K562 (cell line): ENCODE data around the gene TM7SF2. TPM values are rescaled to one million over a fixed set of nuclear protein-coding genes. Genes with fewer than 3 reads are reported as not detected.
A peak's percentile ranks its signal among the peaks of the same experiment; 100 is the strongest.

Experiments
- ATAC-seq: fragments of 200-7000 bp; cut with Tn5 transposase; 3 replicates; pipeline ENCODE4 v1.9.1; 2020; ENCODE audit warnings: moderate library complexity
- BruUV-seq: library from RNA; stranded (reverse); fragments of 400-500 nt; replicated peaks from 2 replicates; lab custom pipeline; 2021; lab: Mats Ljungman, UMichigan
- CTCF ChIA-PET: fragments of 300-600 bp; formaldehyde crosslinking; extraction: SDS; loops from one replicate; lab custom pipeline; 2021; ENCODE audit warnings: low intra/inter-chr PET ratio; lab: Yijun Ruan, JAX
- POLR2A ChIA-PET: fragments of 300-600, 350-650 bp; sonication (Branson Sonifier 250); formaldehyde crosslinking; extraction: SDS; loops from one replicate; lab custom pipeline; 2021; ENCODE audit warnings: antibody characterized with exemption, inconsistent platforms; lab: Yijun Ruan, JAX
- DNase-seq, 4 experiments: peaks; one replicate each; pipeline versions ENCODE4 v3.0.0 to v3.0.0-alpha.2; 2011 to 2018; ENCODE audit warnings: low spot score in 3 of 4, mixed read lengths in 3 of 4; ENCODE audit errors: extremely low read depth in 1 of 4
- FAIRE-seq: peaks from 2 replicates; lab custom pipeline; 2011; peaks lifted over from hg19 to GRCh38; lab: Jason Lieb, UNC
- H2AFZ ChIP-seq: 2 replicates; pipeline ENCODE4 v1.6.0; 2011; ENCODE audit warnings: low read depth, low read length, control low read depth, inconsistent platforms
- H3K27ac ChIP-seq: fragments of 200-600 bp; 3 replicates; pipeline ENCODE4 v1.8.0; 2011; ENCODE audit warnings: low read depth, mild to moderate bottlenecking, control low read depth, inconsistent platforms, low read length, moderate library complexity, mixed read lengths; ENCODE audit errors: extremely low read depth
- H3K27me3 ChIP-seq, 2 experiments: fragments of 300-600 bp in 1 of 2; 2 replicates in 1 of 2; 3 replicates in 1 of 2; pipeline versions ENCODE4 v1.6.0 to v1.8.0; 2011; ENCODE audit warnings: inconsistent platforms in 2 of 2, low read length in 2 of 2, mild to moderate bottlenecking in 1 of 2, mixed read lengths in 1 of 2, moderate library complexity in 1 of 2; ENCODE audit not compliant: control insufficient read depth in 2 of 2, insufficient read depth in 2 of 2
- H3K36me3 ChIP-seq: fragments of 300-600 bp; 3 replicates; pipeline ENCODE4 v1.8.0; 2011; ENCODE audit warnings: mild to moderate bottlenecking, low read length, inconsistent platforms; ENCODE audit not compliant: control insufficient read depth, insufficient read depth
- H3K4me1 ChIP-seq, 2 experiments: fragments of 200-600 bp in 1 of 2; replicated peaks in 1 of 2; 2 replicates in 1 of 2; 3 replicates in 1 of 2; pipeline versions ENCODE4 v1.5.1 to v1.8.0; 2011; ENCODE audit warnings: inconsistent platforms in 2 of 2, low read length in 2 of 2, mild to moderate bottlenecking in 1 of 2, mixed read lengths in 1 of 2, moderate library complexity in 1 of 2; ENCODE audit not compliant: control insufficient read depth in 2 of 2, insufficient read depth in 2 of 2
- H3K4me2 ChIP-seq: 2 replicates; pipeline ENCODE4 v1.6.1; 2011; ENCODE audit warnings: low read length, control low read depth, inconsistent platforms, mixed read lengths; ENCODE audit not compliant: insufficient read depth
- H3K4me3 ChIP-seq: fragments of 200-600 bp; sonication (generic), shearing (Covaris generic); 2 replicates; pipeline ENCODE4 v1.5.1; 2016; ENCODE audit warnings: control low read depth, inconsistent platforms
- H3K79me2 ChIP-seq: fragments of 200-600 bp; 3 replicates; pipeline ENCODE4 v1.8.0; 2011; ENCODE audit warnings: low read length, inconsistent platforms; ENCODE audit not compliant: control insufficient read depth, insufficient read depth
- H3K9ac ChIP-seq, 2 experiments: 2 replicates each; pipeline versions ENCODE4 v1.6.0 to v1.6.1; 2011; ENCODE audit warnings: low read depth in 2 of 2, low read length in 2 of 2, control low read depth in 1 of 2, inconsistent platforms in 1 of 2, mild to moderate bottlenecking in 1 of 2, mixed read lengths in 1 of 2; ENCODE audit not compliant: insufficient read depth in 1 of 2
- H3K9me1 ChIP-seq: one replicate; pipeline ENCODE4 v1.6.0; 2011; ENCODE audit warnings: inconsistent platforms, mild to moderate bottlenecking, low read length, moderate library complexity; ENCODE audit not compliant: control insufficient read depth, insufficient read depth
- H3K9me3 ChIP-seq: replicated peaks from 2 replicates; pipeline ENCODE4 v1.5.1; 2011; ENCODE audit warnings: low read depth, low read length, inconsistent platforms; ENCODE audit not compliant: control insufficient read depth, insufficient read depth
- H4K20me1 ChIP-seq: replicated peaks from 2 replicates; pipeline ENCODE4 v1.6.1; 2011; ENCODE audit warnings: low read length, inconsistent platforms, mixed read lengths; ENCODE audit not compliant: control insufficient read depth, insufficient read depth
- ESRRA ChIP-seq: fragments of 450-650 bp; IDR thresholded peaks from 2 replicates; pipeline ENCODE4 v1.6.1; 2014; ENCODE audit warnings: low read depth, mild to moderate bottlenecking, moderate library complexity, borderline replicate concordance
- MAZ ChIP-seq, 2 experiments: fragments of 450-650 bp in 1 of 2; sonication (generic) in 1 of 2; formaldehyde crosslinking; IDR thresholded peaks in 1 of 2; conservative IDR thresholded peaks in 1 of 2; 2 replicates each; pipeline versions ENCODE4 v1.4.0 to v1.5.0; 2020; ENCODE audit warnings: mild to moderate bottlenecking in 1 of 2, missing genetic modification reagents in 1 of 2
- ZFX ChIP-seq: sonication (generic); formaldehyde crosslinking; IDR thresholded peaks from 2 replicates; pipeline ENCODE4 v1.8.0; 2022; ENCODE audit warnings: mild to moderate bottlenecking, missing genetic modification reagents, moderate library complexity
- ZNF408 ChIP-seq: fragments of 250-450 bp; sonication (Bioruptor Pico); IDR thresholded peaks from 2 replicates; pipeline ENCODE4 v1.4.0; 2020; ENCODE audit warnings: low read depth, mild to moderate bottlenecking, moderate library complexity
- WGBS: fragments of 100-300 bp; shearing (Covaris generic); methylation state at CpG from one replicate; pipeline ENCODE4 v1.1.6; 2016; ENCODE audit warnings: low coverage, mixed read lengths; ENCODE audit not compliant: insufficient coverage; ENCODE audit errors: missing lambda C conversion rate; 5-methylcytosine and 5-hydroxymethylcytosine counted together
- in situ Hi-C: fragments of 300-500 bp; cut with MboI; formaldehyde crosslinking; loops from 4 replicates; pipeline ENCODE4 v1.15.0; 2018; ENCODE audit warnings: inconsistent platforms, mixed read lengths
- intact Hi-C: fragments of 100-400 bp; cut with micrococcal nuclease; formaldehyde crosslinking; loops from 2 replicates; pipeline ENCODE4 v1.14.2; 2022
- polyA plus RNA-seq, 8 experiments: library from polyadenylated mRNA; depleted of rRNA in 4 of 8; stranded (reverse) in 5 of 8; unstranded in 3 of 8; fragments of >200 nt; fragmentation: Nextera tagmentation in 2 of 8; fragmentation: Illumina TruSeq in 1 of 8; extraction: Ambion mirVana in 2 of 8; extraction: Trizol in 1 of 8; gene quantifications; 2 replicates each; pipeline versions ENCODE4 v1.2.1 to v1.2.3, GENCODE V29; 2011 to 2014; ENCODE audit warnings: inconsistent platforms in 1 of 8, missing spikeins in 1 of 8
- total RNA-seq, 7 experiments: library from RNA; depleted of rRNA in 6 of 7; stranded (reverse); fragments of >200 nt in 6 of 7; fragmentation: Illumina TruSeq in 2 of 7; extraction: Trizol in 2 of 7; gene quantifications; 2 replicates each; pipeline versions ENCODE4 v1.2.1 to v1.2.3, GENCODE V29; 2011 to 2021; ENCODE audit warnings: low replicate concordance in 1 of 7
- TF ChIP-seq, protein P1 (sequence below): fragments of 200-800 bp; sonication (Bioruptor generic); IDR thresholded peaks from 2 replicates; pipeline ENCODE4 v1.6.1; 2017; ENCODE audit warnings: missing genetic modification characterization, missing compliant biosample characterization

The TM7SF2 gene
- total and polyA plus RNA-seq, 9 of the 15 experiments (the other 6 are each of a cell fraction or from before 2014, with no cell fraction given), result 1.2 to 22.0 (median 14.3) TPM

DNA sequence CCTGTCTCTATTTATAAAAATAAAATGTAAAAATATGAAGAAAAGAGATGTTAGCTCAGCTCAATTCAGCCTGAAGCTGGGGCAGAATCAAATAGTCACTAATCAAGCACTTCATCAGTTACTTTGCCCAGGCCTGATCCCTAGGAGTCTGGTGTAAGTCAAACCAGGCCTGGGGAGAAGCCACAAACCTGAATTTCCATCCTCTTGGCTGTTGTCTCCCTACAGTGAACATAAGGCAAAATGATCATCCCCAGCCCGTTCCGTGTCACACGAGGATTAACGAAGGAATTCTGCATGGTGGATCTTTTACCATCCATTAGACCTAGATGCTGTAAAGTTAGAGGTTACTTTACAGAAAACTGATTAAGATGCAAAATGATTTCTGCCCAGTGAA is 46.8 kb upstream of the TM7SF2 start:
- no peak for DNase-seq
- in situ Hi-C loops (no loop called here), intact Hi-C loops (loop anchor here (5.0 kb wide), 1 partner anchor 53 kb away; the partner anchor contains the start of gene ARL2)
- peaks cover 2% of the 10 kb centered on the region for H3K9me1 ChIP-seq
- WGBS, result 70% methylated on average over 4 of the region's 4 CpGs
- TF ChIP-seq MAZ (CRISPR knock-in tag; conservative IDR thresholded peaks at IDR 0.05 in 1 of 2, IDR thresholded peaks at IDR 0.05 in 1 of 2), result no peak
- H3K4me3 ChIP-seq, result no peak overlapping the region
- H3K9ac ChIP-seq, result no peak overlapping the region
- no TSS peak for BruUV-seq
- no peaks in the 10 kb centered on the region for H4K20me1 ChIP-seq
- H2AFZ ChIP-seq, result no peak overlapping the region
- H3K9me3 ChIP-seq, result no peaks in the 10 kb centered on the region
- H3K4me1 ChIP-seq, result peaks cover 21 to 34% of the 10 kb centered on the region in 2 experiments
- no peak for ATAC-seq
- H3K4me2 ChIP-seq, result no peak overlapping the region
- POLR2A ChIA-PET, result interaction anchor here (1.3 to 3.2 kb wide), 2 partner anchors 10 to 14 kb away, joined by 5 to 18 read pairs; no protein-coding TSS in a partner anchor
- FAIRE-seq, result no peak
- no peaks in the 10 kb centered on the region for H3K79me2 ChIP-seq
- no peak overlapping the region for H3K27ac ChIP-seq
- no peaks in the 10 kb centered on the region for H3K27me3 ChIP-seq
- H3K36me3 ChIP-seq, result no peaks in the 10 kb centered on the region
- CTCF ChIA-PET, result no interaction called here

DNA sequence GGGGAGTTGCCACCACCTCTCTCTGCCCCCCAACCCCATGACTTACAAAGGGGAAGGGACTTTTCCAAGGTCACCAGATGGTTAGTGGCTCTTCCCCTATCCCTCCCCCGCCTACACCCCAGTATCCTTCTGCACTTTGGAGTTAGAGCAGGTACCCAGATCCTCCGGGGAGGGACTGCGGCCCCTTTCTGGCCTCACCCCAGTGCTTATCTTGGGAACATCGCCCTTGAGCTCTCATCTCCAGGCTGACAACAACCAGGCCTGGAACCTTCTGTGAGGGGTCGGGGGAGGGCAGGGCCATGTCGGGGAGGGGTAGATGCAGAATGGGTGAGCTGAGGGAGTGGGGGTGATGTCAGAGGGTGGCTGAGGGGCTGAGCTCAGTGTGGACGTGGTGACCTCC is 45.8 kb upstream of the TM7SF2 start:
- H3K36me3 ChIP-seq, result no peaks in the 10 kb centered on the region
- H4K20me1 ChIP-seq, result no peaks in the 10 kb centered on the region
- H3K4me3 ChIP-seq, result no peak overlapping the region
- in situ Hi-C loops, result no loop called here
- FAIRE-seq, result no peak
- H3K9ac ChIP-seq, result peak overlapping the region in 1 of 2 experiments; percentile 90; a peak in 2 of 4 replicates
- ChIA-PET CTCF (no interaction called here), POLR2A (interaction anchor here (0.5 to 1.4 kb wide), 6 partner anchors 10 to 229 kb away, joined by 3 to 6 read pairs (median 3); partner anchors contain the start of gene SAC3D1)
- no TSS peak for BruUV-seq
- no peak overlapping the region for H3K4me2 ChIP-seq
- peaks cover 2% of the 10 kb centered on the region for H3K9me1 ChIP-seq
- no peaks in the 10 kb centered on the region for H3K27me3 ChIP-seq
- TF ChIP-seq ZNF408 (CRISPR knock-in tag), result no peak
- TF ChIP-seq, protein P1, sequence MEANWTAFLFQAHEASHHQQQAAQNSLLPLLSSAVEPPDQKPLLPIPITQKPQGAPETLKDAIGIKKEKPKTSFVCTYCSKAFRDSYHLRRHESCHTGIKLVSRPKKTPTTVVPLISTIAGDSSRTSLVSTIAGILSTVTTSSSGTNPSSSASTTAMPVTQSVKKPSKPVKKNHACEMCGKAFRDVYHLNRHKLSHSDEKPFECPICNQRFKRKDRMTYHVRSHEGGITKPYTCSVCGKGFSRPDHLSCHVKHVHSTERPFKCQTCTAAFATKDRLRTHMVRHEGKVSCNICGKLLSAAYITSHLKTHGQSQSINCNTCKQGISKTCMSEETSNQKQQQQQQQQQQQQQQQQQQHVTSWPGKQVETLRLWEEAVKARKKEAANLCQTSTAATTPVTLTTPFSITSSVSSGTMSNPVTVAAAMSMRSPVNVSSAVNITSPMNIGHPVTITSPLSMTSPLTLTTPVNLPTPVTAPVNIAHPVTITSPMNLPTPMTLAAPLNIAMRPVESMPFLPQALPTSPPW (CRISPR knock-in tag), result peak; percentile 42; the same call in 1 of the 2 replicates
- TF ChIP-seq ESRRA, result peak; percentile 80
- TF ChIP-seq ZFX (CRISPR knock-in tag), result peak; percentile 47; the same call in 1 of the 2 replicates
- intact Hi-C loops, result no loop called here
- peak in 3 of 4 experiments; percentile 32 to 69 (median 57) for DNase-seq
- no peaks in the 10 kb centered on the region for H3K9me3 ChIP-seq
- H3K79me2 ChIP-seq, result no peaks in the 10 kb centered on the region
- WGBS, result 33% methylated on average over 7 of the region's 7 CpGs
- H3K4me1 ChIP-seq, result peaks cover 11 to 26% of the 10 kb centered on the region in 2 experiments
- H2AFZ ChIP-seq, result peak overlapping the region; percentile 80
- ATAC-seq, result peak; percentile 6; the same call in 2 of the 3 replicates
- H3K27ac ChIP-seq, result no peak overlapping the region
